CD14-positive monocyte (primary cell): ENCODE data around the gene STK39. TPM values are rescaled to one million over a fixed set of nuclear protein-coding genes. Genes with fewer than 3 reads are reported as not detected.

Experiments
- DNase-seq, 3 donors: peaks; one replicate each; pipeline ENCODE4 v3.0.0-alpha.2; 2011 to 2022
- H2AFZ ChIP-seq: 2 replicates; pipeline ENCODE4 v1.6.0; 2012; ENCODE audit warnings: mild to moderate bottlenecking, low read depth, low read length, inconsistent platforms; ENCODE audit not compliant: insufficient read depth, poor library complexity, severe bottlenecking
- H3K27ac ChIP-seq, 2 donors: 1 replicate in 1 of 2; 2 replicates in 1 of 2; pipeline ENCODE4 v1.5.1; 2012 to 2013; ENCODE audit warnings: low read length in 2 of 2, control low read depth in 1 of 2, inconsistent platforms in 1 of 2, low read depth in 1 of 2, mild to moderate bottlenecking in 1 of 2
- H3K27me3 ChIP-seq, 2 donors: one replicate each; pipeline versions ENCODE4 v1.6.0 to v1.6.1; 2011 to 2013; ENCODE audit warnings: low read length in 2 of 2; ENCODE audit not compliant: control insufficient read depth in 2 of 2, insufficient read depth in 2 of 2
- H3K36me3 ChIP-seq, 2 donors: replicated peaks in 1 of 2; 1 replicate in 1 of 2; 2 replicates in 1 of 2; pipeline versions ENCODE4 v1.5.1 to v1.6.1; 2012 to 2013; ENCODE audit warnings: low read length in 2 of 2, control low read depth in 1 of 2, inconsistent platforms in 1 of 2, mild to moderate bottlenecking in 1 of 2; ENCODE audit not compliant: insufficient read depth in 2 of 2, control insufficient read depth in 1 of 2
- H3K4me1 ChIP-seq, 2 donors: 1 replicate in 1 of 2; 2 replicates in 1 of 2; pipeline versions ENCODE4 v1.5.1 to v1.6.1; 2012 to 2013; ENCODE audit warnings: low read length in 2 of 2, control low read depth in 1 of 2, inconsistent platforms in 1 of 2, mild to moderate bottlenecking in 1 of 2, moderate library complexity in 1 of 2; ENCODE audit not compliant: insufficient read depth in 2 of 2, control insufficient read depth in 1 of 2
- H3K4me2 ChIP-seq: replicated peaks from 2 replicates; pipeline ENCODE3; 2012; ENCODE audit warnings: low read length, moderate library complexity, mild to moderate bottlenecking; ENCODE audit not compliant: poor library complexity, severe bottlenecking; ENCODE audit errors: extremely low read depth
- H3K4me3 ChIP-seq, 3 experiments: fragments of 200-600 bp in 1 of 3; sonication (generic) in 1 of 3; replicated peaks in 1 of 3; 1 replicate in 2 of 3; 2 replicates in 1 of 3; pipeline ENCODE4 v1.5.1; 2011 to 2013; ENCODE audit warnings: low read length in 3 of 3, mild to moderate bottlenecking in 3 of 3, control low read depth in 2 of 3, low read depth in 2 of 3, inconsistent platforms in 1 of 3, moderate library complexity in 1 of 3
- H3K79me2 ChIP-seq: 2 replicates; pipeline ENCODE4 v1.6.0; 2012; ENCODE audit warnings: mild to moderate bottlenecking, control low read depth, inconsistent platforms, low read length, moderate library complexity; ENCODE audit not compliant: insufficient read depth
- H3K9ac ChIP-seq: 2 replicates; pipeline ENCODE4 v1.6.0; 2017; ENCODE audit warnings: low read length, mild to moderate bottlenecking; ENCODE audit not compliant: insufficient read depth, poor library complexity, severe bottlenecking
- H3K9me3 ChIP-seq, 2 donors: replicated peaks in 1 of 2; 1 replicate in 1 of 2; 2 replicates in 1 of 2; pipeline versions ENCODE4 v1.5.1 to v1.6.1; 2012 to 2013; ENCODE audit warnings: low read length in 2 of 2, control low read depth in 1 of 2; ENCODE audit not compliant: control insufficient read depth in 1 of 2, insufficient read depth in 1 of 2
- H4K20me1 ChIP-seq: 2 replicates; pipeline ENCODE4 v1.6.0; 2012; ENCODE audit warnings: mild to moderate bottlenecking, low read length, control low read depth, moderate library complexity; ENCODE audit not compliant: insufficient read depth
- H3K27ac Mint-ChIP-seq, 7 donors: one replicate each; pipeline ENCODE4 v1.8.0; 2020; ENCODE audit warnings: mild to moderate bottlenecking in 7 of 7, mixed read lengths in 7 of 7, moderate library complexity in 6 of 7, inconsistent platforms in 2 of 7
- H3K27me3 Mint-ChIP-seq, 3 donors: one replicate each; pipeline ENCODE4 v1.8.0; 2021 to 2022; ENCODE audit warnings: low read depth in 3 of 3, mild to moderate bottlenecking in 3 of 3, mixed read lengths in 3 of 3, moderate library complexity in 3 of 3, inconsistent platforms in 1 of 3
- H3K36me3 Mint-ChIP-seq, 2 donors: one replicate each; pipeline ENCODE4 v1.8.0; 2020; ENCODE audit warnings: mixed read lengths in 2 of 2, inconsistent platforms in 1 of 2, mild to moderate bottlenecking in 1 of 2
- H3K4me1 Mint-ChIP-seq: one replicate; pipeline ENCODE4 v1.8.0; 2020; ENCODE audit warnings: mild to moderate bottlenecking, mixed read lengths
- H3K4me3 Mint-ChIP-seq, 2 donors: one replicate each; pipeline ENCODE4 v1.8.0; 2020; ENCODE audit warnings: mild to moderate bottlenecking in 2 of 2, mixed read lengths in 2 of 2, moderate library complexity in 1 of 2
- H3K9me3 Mint-ChIP-seq, 7 donors: one replicate each; pipeline ENCODE4 v1.8.0; 2020 to 2022; ENCODE audit warnings: mixed read lengths in 7 of 7, mild to moderate bottlenecking in 6 of 7, moderate library complexity in 6 of 7, inconsistent platforms in 2 of 7
- WGBS: methylation state at CpG from one replicate; pipeline ENCODE4 v1.1.5; 2013; ENCODE audit warnings: missing lambda C conversion rate; ENCODE audit not compliant: insufficient coverage; 5-methylcytosine and 5-hydroxymethylcytosine counted together
- intact Hi-C, 2 donors: fragments of 100-400 bp; cut with micrococcal nuclease; formaldehyde crosslinking; loops; one replicate each; pipeline versions ENCODE4 v1.15.0 to v1.15.1; 2023
- polyA plus RNA-seq, 3 donors: library from polyadenylated mRNA; depleted of rRNA in 1 of 3; unstranded in 2 of 3; stranded (reverse) in 1 of 3; fragments of 300-500 nt in 2 of 3; fragments of >200 nt in 1 of 3; fragmentation: Illumina TruSeq in 2 of 3; gene quantifications; 1 replicate in 2 of 3; 2 replicates in 1 of 3; pipeline ENCODE4 v1.2.3, GENCODE V29; 2012 to 2021
- TF ChIP-seq, protein P1 (sequence below): fragments of 200-600 bp; IDR thresholded peaks from one replicate; pipeline ENCODE4 v1.8.0; 2022; ENCODE audit warnings: antibody characterized with exemption, mild to moderate bottlenecking

Gene STK39
- polyA plus RNA-seq, 3 donors: 1.2 to 2.7 (median 2.6) TPM

DNA sequence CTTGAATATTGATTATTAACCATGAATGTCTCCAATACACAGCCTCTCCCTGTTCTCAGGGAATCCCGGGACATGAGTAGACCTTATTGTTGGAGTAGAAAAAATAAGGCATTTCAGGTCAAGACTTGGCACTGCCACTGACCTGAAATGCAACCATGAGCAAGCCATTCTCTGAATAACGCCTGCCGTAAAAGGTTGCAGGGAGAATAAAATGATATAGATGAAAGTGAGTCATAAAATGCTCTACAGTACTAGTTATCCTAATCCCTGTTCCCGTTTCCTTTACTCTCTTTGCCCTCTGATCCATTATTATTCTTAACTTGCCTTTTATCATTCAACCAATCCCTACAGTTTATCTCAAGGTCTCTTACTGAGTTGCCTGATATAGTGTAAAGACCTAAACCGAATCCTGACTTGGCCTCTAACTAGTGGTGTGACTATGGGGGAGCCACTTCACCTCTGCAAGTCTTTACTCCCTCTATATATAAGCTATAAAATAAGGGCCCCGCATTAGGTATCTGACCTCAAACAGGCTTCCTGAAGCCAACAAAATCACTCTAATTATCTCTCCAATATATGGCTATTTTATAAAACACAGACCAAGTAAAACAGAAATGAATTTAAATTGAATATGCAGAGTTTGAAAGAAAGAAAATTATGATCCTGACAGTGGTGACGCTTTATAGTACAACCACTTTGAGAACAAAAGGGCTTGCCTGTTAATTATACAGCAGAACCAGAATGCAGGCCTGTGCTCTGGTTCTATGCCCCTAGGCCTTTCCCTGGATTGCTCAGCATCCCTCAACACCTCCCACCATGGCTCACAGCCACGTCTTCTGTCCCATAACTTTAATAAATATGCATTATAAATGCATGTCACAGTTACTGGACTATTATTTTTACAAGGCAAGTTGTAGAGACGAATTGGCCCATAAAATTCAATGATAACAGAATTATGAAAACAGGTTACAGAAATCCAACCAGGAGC, 183.1 kb downstream of the STK39 start:
- H3K27ac ChIP-seq: no peak overlapping the region
- Mint-ChIP-seq H3K4me1 (no peaks in the 10 kb centered on the region), H3K27ac (no peak overlapping the region), H3K4me3 (no peak overlapping the region), H3K9me3 (no peaks in the 10 kb centered on the region), H3K36me3 (peaks cover 59 to 62% of the 10 kb centered on the region in 2 donors), H3K27me3 (no peaks in the 10 kb centered on the region)
- H3K79me2 ChIP-seq: no peaks in the 10 kb centered on the region
- H3K27me3 ChIP-seq: no peaks in the 10 kb centered on the region
- no peak overlapping the region for H2AFZ ChIP-seq
- no peaks in the 10 kb centered on the region for H4K20me1 ChIP-seq
- H3K4me2 ChIP-seq: no peak overlapping the region
- H3K9me3 ChIP-seq: no peaks in the 10 kb centered on the region
- TF ChIP-seq, protein P1, sequence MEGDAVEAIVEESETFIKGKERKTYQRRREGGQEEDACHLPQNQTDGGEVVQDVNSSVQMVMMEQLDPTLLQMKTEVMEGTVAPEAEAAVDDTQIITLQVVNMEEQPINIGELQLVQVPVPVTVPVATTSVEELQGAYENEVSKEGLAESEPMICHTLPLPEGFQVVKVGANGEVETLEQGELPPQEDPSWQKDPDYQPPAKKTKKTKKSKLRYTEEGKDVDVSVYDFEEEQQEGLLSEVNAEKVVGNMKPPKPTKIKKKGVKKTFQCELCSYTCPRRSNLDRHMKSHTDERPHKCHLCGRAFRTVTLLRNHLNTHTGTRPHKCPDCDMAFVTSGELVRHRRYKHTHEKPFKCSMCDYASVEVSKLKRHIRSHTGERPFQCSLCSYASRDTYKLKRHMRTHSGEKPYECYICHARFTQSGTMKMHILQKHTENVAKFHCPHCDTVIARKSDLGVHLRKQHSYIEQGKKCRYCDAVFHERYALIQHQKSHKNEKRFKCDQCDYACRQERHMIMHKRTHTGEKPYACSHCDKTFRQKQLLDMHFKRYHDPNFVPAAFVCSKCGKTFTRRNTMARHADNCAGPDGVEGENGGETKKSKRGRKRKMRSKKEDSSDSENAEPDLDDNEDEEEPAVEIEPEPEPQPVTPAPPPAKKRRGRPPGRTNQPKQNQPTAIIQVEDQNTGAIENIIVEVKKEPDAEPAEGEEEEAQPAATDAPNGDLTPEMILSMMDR: no peak
- WGBS: 100% methylated on average over 1 of the region's 9 CpGs
- no peaks in the 10 kb centered on the region for H3K4me1 ChIP-seq
- H3K9ac ChIP-seq: no peak overlapping the region
- H3K4me3 ChIP-seq: no peak overlapping the region
- intact Hi-C loops: no loop called here
- peaks cover 41 to 79% of the 10 kb centered on the region in 2 donors for H3K36me3 ChIP-seq
- no peak for DNase-seq

DNA sequence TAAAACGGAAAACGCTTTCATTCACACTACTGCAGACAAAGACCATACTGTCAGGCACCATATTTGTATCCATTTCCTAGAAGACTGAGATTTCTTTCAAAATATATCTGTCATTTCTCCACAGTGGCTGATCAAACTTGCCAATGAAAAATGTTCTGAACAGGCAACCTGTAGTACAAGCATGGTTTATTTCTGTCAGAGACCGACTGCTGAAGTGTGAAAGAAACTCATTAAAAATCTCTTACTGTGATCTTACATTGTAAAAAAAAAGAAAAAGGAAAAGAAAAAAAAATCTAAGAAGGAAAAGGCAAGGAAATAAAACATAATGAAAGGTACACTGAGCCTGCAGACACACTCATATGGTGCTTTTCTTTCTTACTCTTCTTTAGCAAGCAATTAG, 184.5 kb downstream of the STK39 start:
- WGBS: no CpG with 5 or more reads among the region's 3 CpGs
- Histone ChIP-seq H3K9me3 (no peaks in the 10 kb centered on the region), H4K20me1 (no peaks in the 10 kb centered on the region), H3K27me3 (no peaks in the 10 kb centered on the region), H3K79me2 (no peaks in the 10 kb centered on the region), H3K4me2 (no peak overlapping the region), H3K36me3 (peaks cover 40 to 79% of the 10 kb centered on the region in 2 donors), H3K4me1 (no peaks in the 10 kb centered on the region), H3K4me3 (no peak overlapping the region), H3K27ac (no peak overlapping the region), H3K9ac (no peak overlapping the region), H2AFZ (no peak overlapping the region)
- DNase-seq: no peak
- H3K4me3 Mint-ChIP-seq: no peak overlapping the region
- TF ChIP-seq, protein P1: no peak
- H3K4me1 Mint-ChIP-seq: no peaks in the 10 kb centered on the region
- intact Hi-C loops: no loop called here
- H3K27me3 Mint-ChIP-seq: no peaks in the 10 kb centered on the region
- no peak overlapping the region for H3K27ac Mint-ChIP-seq
- H3K9me3 Mint-ChIP-seq: no peaks in the 10 kb centered on the region
- peaks cover 55 to 56% of the 10 kb centered on the region in 2 donors for H3K36me3 Mint-ChIP-seq
